Measurements from ENCODE around the gene MAP2K5. TPM values are rescaled to one million over a fixed set of nuclear protein-coding genes. Genes with fewer than 3 reads are reported as not detected.
"Not testable (repeated sequence)": the region's sequence is repeated elsewhere in the genome, so short reads cannot be mapped to it uniquely, and the experiment has no call there.

MAP2K5 gene
- total and polyA plus RNA-seq, 10 of the 15 experiments (the other 5 are each of a cell fraction or from before 2014, with no cell fraction given), result 1.3 to 19.4 (median 9.6) TPM

DNA sequence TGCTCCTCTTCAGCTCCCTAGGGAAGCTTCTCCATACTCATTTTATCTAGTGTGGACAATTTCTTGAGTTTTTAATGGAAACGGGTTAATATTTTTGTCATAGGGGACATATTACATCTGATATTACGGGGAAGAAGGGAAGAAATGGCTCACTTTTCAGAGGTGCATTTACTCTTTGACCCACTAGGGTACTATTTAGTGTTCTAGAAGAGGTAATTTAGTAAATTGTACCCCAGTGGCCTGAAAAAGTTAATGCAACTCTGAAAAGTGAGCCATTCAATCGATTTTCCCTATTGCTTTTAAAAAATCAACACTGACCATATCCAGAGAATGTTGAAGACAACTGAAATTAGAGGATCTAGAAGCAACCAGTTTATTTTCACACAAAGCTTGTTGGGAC is 71.2 kb downstream of the MAP2K5 start:
- Histone ChIP-seq H3K4me1 (ENCODE audit: control insufficient read depth, insufficient read depth, low read length) (no peaks in the 10 kb centered on the region), H3K79me2 (ENCODE audit: control insufficient read depth, insufficient read depth, low read length) (no peaks in the 10 kb centered on the region), H4K20me1 (ENCODE audit: control insufficient read depth, insufficient read depth) (no peaks in the 10 kb centered on the region), H2AFZ (ENCODE audit: control insufficient read depth, low read depth, low read length) (no peak overlapping the region), H3K9ac (ENCODE audit: control insufficient read depth, insufficient read depth, low read length) (no peak overlapping the region), H3K36me3 (ENCODE audit: control insufficient read depth in 2 of 2, insufficient read depth in 2 of 2, low read length in 1 of 2) (no peaks in the 10 kb centered on the region; a peak in 1 of 4 replicates), H3K9me3 (replicated peaks; ENCODE audit: control insufficient read depth, insufficient read depth, low read length) (no peaks in the 10 kb centered on the region), H3K4me2 (ENCODE audit: control insufficient read depth, insufficient read depth) (no peak overlapping the region), H3K27ac (ENCODE audit: control insufficient read depth, insufficient read depth) (no peak overlapping the region), H3K4me3 (no peak overlapping the region), H3K27me3 (replicated peaks in 1 of 2; ENCODE audit: control insufficient read depth in 2 of 2, insufficient read depth in 2 of 2, low read length in 1 of 2) (no peaks in the 10 kb centered on the region)
- no TSS peak for BruUV-seq (replicated peaks)
- TF ChIP-seq NR2F1 (conservative IDR thresholded peaks at IDR 0.05), result no peak
- TF ChIP-seq, protein P1, sequence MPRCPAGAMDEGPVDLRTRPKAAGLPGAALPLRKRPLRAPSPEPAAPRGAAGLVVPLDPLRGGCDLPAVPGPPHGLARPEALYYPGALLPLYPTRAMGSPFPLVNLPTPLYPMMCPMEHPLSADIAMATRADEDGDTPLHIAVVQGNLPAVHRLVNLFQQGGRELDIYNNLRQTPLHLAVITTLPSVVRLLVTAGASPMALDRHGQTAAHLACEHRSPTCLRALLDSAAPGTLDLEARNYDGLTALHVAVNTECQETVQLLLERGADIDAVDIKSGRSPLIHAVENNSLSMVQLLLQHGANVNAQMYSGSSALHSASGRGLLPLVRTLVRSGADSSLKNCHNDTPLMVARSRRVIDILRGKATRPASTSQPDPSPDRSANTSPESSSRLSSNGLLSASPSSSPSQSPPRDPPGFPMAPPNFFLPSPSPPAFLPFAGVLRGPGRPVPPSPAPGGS (IDR thresholded peaks at IDR 0.05; ENCODE audit: borderline replicate concordance, insufficient read depth, low read depth, low read length, poor library complexity, severe bottlenecking), result no peak
- TF ChIP-seq, protein P2, sequence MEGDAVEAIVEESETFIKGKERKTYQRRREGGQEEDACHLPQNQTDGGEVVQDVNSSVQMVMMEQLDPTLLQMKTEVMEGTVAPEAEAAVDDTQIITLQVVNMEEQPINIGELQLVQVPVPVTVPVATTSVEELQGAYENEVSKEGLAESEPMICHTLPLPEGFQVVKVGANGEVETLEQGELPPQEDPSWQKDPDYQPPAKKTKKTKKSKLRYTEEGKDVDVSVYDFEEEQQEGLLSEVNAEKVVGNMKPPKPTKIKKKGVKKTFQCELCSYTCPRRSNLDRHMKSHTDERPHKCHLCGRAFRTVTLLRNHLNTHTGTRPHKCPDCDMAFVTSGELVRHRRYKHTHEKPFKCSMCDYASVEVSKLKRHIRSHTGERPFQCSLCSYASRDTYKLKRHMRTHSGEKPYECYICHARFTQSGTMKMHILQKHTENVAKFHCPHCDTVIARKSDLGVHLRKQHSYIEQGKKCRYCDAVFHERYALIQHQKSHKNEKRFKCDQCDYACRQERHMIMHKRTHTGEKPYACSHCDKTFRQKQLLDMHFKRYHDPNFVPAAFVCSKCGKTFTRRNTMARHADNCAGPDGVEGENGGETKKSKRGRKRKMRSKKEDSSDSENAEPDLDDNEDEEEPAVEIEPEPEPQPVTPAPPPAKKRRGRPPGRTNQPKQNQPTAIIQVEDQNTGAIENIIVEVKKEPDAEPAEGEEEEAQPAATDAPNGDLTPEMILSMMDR (IDR thresholded peaks at IDR 0.05 in 2 of 3, conservative IDR thresholded peaks at IDR 0.05 in 1 of 3; ENCODE audit: control insufficient read depth in 2 of 3, extremely low read depth in 1 of 3, insufficient read depth in 1 of 3, low read depth in 3 of 3, low read length in 3 of 3), result peak in 1 of 3 experiments; percentile 11; a peak in 1 of 6 replicates
- TF ChIP-seq, protein P3, sequence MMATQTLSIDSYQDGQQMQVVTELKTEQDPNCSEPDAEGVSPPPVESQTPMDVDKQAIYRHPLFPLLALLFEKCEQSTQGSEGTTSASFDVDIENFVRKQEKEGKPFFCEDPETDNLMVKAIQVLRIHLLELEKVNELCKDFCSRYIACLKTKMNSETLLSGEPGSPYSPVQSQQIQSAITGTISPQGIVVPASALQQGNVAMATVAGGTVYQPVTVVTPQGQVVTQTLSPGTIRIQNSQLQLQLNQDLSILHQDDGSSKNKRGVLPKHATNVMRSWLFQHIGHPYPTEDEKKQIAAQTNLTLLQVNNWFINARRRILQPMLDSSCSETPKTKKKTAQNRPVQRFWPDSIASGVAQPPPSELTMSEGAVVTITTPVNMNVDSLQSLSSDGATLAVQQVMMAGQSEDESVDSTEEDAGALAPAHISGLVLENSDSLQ (IDR thresholded peaks at IDR 0.05), result no peak
- TF ChIP-seq EZH2 (IDR thresholded peaks at IDR 0.05; ENCODE audit: borderline replicate concordance, control insufficient read depth, low read depth, low read length), result no peak
- 96% methylated on average over 3 of the region's 3 CpGs for WGBS (ENCODE audit: insufficient coverage, insufficient replicate concordance, low lambda C conversion rate, missing lambda C conversion rate)
- in situ Hi-C loops (cut with MboI) (no loop called here), intact Hi-C loops (cut with micrococcal nuclease; ENCODE audit: unreplicated experiment) (no loop called here)
- DNase-seq (ENCODE audit: low read depth, low spot score), result no peak
- FAIRE-seq, result no peak
- ATAC-seq, result peak; percentile 47; the same call in 1 of the 3 replicates
- ChIA-PET RAD21 (ENCODE audit: unreplicated experiment) (interaction anchor here (1.1 to 1.3 kb wide), 2 partner anchors 52 to 156 kb away, joined by 3 to 4 read pairs; no protein-coding TSS in a partner anchor), SMC1A (ENCODE audit: uncharacterized antibody, unreplicated experiment) (interaction anchor here (0.7 to 1.6 kb wide), 6 partner anchors 10 to 170 kb away, joined by 3 to 4 read pairs (median 3); no protein-coding TSS in a partner anchor), POLR2A (interaction anchor here (0.6 kb wide), 1 partner anchor 128 kb away, joined by 4 read pairs; no protein-coding TSS in a partner anchor), CTCF (interaction anchor here (0.9 to 1.6 kb wide), 5 partner anchors 14 to 223 kb away, joined by 3 to 5 read pairs (median 3); no protein-coding TSS in a partner anchor)

DNA sequence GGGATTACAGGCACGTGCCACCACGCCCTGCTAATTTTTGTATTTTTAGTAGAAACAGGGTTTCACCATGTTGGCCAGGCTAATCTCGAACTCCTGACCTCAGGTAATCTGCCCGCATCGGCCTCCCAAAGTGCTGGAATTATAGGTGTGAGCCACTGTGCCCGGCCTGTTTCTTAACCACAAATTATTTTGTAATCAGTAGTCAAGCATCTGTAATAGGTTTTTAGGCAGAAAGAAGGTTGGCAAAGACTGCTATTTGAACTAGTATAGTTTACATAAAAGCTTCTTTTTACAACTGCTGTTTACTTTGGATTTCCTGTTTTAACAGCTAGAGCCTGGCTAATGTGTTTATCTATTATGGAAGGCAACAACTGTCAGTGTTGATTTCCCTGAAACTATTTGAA is 72.6 kb downstream of the MAP2K5 start:
- H3K79me2 ChIP-seq (ENCODE audit: control insufficient read depth, insufficient read depth, low read length); H3K27ac ChIP-seq (ENCODE audit: control insufficient read depth, insufficient read depth); H3K27me3 ChIP-seq (replicated peaks in 1 of 2; ENCODE audit: control insufficient read depth in 2 of 2, insufficient read depth in 2 of 2, low read length in 1 of 2); ATAC-seq; in situ Hi-C loops (cut with MboI); H3K9me3 ChIP-seq (replicated peaks; ENCODE audit: control insufficient read depth, insufficient read depth, low read length); H3K4me3 ChIP-seq; H3K4me2 ChIP-seq (ENCODE audit: control insufficient read depth, insufficient read depth); RAD21 ChIA-PET (ENCODE audit: unreplicated experiment); H2AFZ ChIP-seq (ENCODE audit: control insufficient read depth, low read depth, low read length); intact Hi-C loops (cut with micrococcal nuclease; ENCODE audit: unreplicated experiment); H3K4me1 ChIP-seq (ENCODE audit: control insufficient read depth, insufficient read depth, low read length); H4K20me1 ChIP-seq (ENCODE audit: control insufficient read depth, insufficient read depth); POLR2A ChIA-PET; DNase-seq (ENCODE audit: low read depth, low spot score); FAIRE-seq; H3K36me3 ChIP-seq (ENCODE audit: control insufficient read depth in 2 of 2, insufficient read depth in 2 of 2, low read length in 1 of 2); BruUV-seq (replicated peaks); H3K9ac ChIP-seq (ENCODE audit: control insufficient read depth, insufficient read depth, low read length): not testable (repeated sequence)
- CTCF ChIA-PET, result interaction anchor here (1.6 kb wide), 1 partner anchor 18 kb away, joined by 5 read pairs; no protein-coding TSS in a partner anchor
- 97% methylated on average over 6 of the region's 6 CpGs for WGBS (ENCODE audit: insufficient coverage, insufficient replicate concordance, low lambda C conversion rate, missing lambda C conversion rate)
- SMC1A ChIA-PET (ENCODE audit: uncharacterized antibody, unreplicated experiment), result interaction anchor here (1.6 kb wide), 1 partner anchor 9 kb away, joined by 4 read pairs; no protein-coding TSS in a partner anchor

All from GM12878 (cell line).